ENCODE measurements around the gene JAZF1. TPM values are rescaled to one million over a fixed set of nuclear protein-coding genes. Genes with fewer than 3 reads are reported as not detected.

The JAZF1 gene
- total RNA-seq, 2 donors from 2014 or later: 20.0 to 21.3 TPM

DNA sequence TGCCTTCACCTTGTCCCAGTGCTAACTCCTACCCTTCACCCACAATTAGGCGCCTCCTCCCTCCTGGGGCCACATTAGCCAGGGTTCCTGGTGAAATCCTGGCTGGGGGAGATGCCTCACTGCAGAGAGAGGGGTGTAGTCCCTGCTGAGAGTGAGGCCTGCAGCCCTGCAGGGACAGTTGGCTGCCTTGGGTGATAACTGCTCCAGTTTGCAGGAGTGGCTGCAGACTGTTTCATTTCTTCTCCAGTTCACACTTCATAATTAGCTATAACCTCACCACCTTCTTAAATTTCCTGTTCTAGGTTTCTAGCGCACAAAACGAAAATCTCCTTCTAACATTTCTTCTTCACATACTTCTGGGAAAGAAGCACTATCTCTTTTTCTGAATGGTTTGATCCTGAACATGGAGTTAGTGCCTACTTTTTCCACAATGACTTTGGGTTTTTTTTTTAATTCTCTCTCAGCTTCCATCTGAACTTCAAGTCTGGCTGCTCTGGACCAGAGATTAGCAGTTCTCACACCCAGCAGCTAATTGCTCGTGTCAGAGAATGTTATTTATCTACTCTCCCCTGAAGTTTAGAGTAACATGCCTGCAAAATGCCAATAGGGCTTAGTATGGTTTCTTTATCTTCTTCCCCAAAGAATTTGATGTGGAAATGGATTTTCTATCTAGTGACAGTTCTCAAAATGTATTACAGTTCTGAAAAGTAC is 15.5 kb upstream of the JAZF1 start:
- DNase-seq (no peak), ATAC-seq (no peak)
- intact Hi-C loops (cut with DNase I): no loop called here

DNA sequence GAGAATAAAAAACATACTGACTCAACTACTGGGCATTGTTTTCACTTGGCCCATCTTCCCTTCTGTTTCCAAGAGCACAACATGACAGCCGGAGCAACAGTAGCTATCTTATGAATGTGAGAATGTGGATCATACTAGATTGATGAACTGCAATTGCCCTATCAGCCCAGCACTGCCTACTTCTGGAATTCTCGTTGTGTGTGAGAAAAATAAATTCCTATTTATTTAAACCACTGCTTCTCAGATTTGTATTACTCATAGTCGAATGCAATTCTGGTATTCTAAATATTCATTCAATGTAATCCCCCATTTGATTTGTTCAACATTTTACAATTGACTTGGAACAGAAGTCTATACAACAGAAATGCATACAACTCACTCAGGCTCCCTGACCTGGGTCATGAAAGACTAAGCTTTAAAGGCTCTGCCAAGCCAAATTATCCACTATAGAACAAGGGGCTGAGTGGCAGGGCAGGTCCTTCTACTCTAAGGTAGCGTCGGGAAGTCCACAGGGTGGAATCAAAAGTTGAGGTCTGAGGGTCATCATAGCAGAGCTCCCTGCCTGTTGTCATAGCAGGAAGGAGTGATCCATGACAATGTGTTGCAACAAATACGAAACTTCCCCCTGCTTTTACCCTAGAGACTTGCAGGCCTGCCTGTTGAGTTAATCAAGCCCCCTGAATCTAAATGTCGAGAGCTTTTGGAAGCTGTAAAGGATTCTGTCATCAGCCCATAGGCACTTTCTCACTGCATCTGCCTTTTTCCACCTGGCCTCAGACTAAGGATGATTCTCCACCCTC is 12.4 kb upstream of the JAZF1 start:
- DNase-seq: no peak
- no peak for ATAC-seq
- intact Hi-C loops (cut with DNase I): no loop called here

DNA sequence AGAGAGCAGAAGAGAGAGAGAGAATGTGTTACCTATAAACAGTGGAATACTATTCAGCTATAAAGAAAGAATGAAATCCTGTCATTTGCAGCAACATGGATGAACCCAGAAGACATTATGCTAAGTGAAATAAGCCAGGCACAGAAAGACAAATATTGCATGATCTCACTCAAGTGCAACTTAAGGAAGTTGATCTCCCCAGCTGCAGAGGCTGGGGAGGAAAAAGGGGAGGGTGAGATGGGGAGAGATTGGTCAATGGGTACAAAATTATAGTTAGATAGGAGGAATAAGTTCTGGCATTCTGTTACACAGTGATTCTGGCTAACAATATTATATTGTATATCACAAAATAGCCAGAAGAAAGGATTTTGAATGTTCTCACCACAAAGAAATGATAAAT is 11.2 kb upstream of the JAZF1 start:
- ATAC-seq (no peak), DNase-seq (no peak)
- intact Hi-C loops (cut with DNase I): no loop called here

DNA sequence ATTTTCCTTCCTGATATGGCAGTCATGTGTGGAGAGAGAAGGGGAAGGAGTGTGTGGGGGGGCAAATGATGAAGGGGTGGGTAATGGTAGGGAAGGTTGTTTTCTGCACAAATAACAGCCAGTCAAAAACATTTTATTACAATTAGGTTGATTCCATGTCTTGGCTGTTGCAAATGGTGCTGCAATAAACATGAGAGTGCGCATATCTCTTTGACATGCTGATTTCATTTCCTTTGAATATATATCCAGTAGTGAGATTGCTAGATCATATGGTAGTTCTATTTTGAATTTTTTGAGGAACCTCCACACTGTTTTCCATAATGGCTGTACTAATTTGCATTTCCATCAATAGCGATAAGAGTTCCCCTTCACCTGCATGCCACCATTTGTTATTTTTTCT is 10.6 kb upstream of the JAZF1 start:
- intact Hi-C loops (cut with DNase I): no loop called here
- no peak for ATAC-seq
- DNase-seq: no peak

DNA sequence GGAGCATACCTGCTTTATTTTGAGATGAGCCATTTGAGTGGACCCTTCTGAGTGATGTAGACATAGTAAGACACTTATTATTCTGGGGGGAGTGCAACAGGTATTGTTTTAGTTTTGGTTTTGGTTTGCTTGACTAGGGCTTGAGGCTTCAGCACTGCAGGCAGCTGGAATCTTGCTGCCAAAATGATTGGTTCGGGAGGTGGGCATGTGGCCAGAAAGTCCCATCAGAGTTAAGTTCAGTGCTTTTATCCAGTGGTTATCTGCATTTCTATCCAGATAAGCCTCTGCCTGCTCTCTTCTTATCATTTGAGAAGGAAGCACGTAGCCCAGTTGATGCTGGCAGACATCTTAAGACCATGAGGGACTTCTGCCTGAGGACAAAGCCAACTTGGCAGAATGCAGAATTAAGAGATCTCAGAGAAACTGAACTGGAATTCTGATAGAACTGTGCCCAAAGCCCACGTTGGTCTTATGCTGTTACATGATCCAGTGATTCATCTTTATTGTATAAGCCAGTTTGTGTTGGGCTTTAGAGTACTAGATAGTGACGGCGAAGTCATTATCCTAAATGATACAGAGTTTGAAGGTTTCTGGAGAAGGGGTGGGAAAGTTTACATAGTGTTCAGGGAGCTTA is 9.6 kb upstream of the JAZF1 start:
- intact Hi-C loops (cut with DNase I): no loop called here
- no peak for DNase-seq
- no peak for ATAC-seq

DNA sequence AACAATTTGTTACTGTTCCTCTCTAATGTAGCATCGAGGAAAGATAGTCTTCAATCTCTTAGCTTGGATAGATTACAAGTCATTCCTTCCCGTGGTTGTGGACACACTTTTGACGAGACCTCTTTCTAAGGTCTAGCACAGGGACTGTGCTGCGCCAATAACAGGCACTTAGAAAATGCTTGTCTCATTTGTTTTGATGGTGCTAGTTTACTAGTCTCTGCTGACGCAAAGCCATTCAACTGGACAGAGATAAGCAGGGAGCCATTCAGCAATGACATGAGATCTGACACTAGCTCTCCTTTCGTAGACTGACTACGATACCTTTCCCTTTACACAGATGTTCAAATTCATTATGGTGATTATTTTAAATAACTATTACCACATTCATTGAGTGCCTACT is 6.4 kb upstream of the JAZF1 start:
- intact Hi-C loops (cut with DNase I): no loop called here
- ATAC-seq (no peak), DNase-seq (no peak)

DNA sequence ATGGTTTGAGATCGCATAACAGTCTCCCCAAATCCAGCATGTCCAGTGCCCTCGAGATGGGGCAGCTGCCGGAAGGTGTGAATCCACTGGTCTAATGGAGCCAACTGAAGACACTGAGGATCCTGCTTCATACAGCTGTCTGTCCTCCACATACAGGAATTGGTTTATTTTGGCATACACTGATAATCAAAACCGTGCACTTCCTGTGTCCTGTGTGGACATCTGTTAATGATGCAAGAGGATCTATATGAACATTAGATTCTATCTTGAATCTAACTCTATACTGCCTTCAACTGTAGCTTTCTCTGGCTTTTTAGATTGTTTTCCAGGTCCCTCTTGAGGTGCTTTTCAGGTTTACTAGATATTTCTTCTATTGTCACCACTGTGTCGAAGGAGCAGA is 3.0 kb upstream of the JAZF1 start:
- intact Hi-C loops (cut with DNase I): loop anchor here in 1 of 2 donors (5.0 kb wide), 1 partner anchor 89 kb away; no protein-coding TSS in a partner anchor
- ATAC-seq: no peak
- no peak for DNase-seq

DNA sequence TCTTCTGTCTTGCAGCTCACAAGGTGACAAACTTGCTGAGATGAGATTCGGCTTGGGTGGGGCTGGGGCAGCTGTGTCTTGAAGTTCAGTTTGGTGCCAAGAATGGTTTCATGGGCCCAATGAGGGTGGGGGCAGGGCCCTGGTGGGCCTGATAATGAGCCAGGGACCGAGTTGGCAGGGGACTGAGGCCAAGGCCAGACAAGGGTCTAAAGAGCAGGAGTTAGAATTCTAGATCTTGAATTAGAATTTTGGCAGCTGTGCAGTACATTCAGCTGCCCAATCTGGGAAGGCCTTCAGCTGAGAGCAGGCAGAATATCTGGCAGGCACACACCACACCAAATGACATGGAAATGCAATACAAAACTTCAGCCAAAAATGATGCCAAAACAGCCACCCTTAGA is 1.5 kb upstream of the JAZF1 start:
- no peak for ATAC-seq
- DNase-seq: no peak
- intact Hi-C loops (cut with DNase I): loop anchor here in 1 of 2 donors (5.0 kb wide), 1 partner anchor 90 kb away; no protein-coding TSS in a partner anchor

DNA sequence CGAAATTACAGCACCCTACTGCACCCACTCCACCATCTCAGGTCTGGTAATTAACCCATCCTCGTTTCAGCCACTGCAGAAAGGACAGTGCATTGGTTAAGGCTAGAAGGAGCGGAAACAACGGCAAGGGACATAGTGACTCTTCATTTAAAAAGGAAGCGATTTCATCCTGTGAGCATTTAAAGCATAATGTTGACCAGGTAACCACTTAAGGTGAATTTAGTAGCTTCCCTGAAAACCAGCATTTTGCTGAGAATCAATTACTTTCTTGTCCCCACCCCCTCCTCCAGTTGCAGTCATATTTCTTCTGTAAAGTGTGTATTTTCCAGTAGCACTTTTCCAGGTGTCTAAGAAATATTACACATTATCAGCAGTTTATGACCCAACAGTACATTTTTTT is 821 bp upstream of the JAZF1 start:
- ATAC-seq: no peak
- intact Hi-C loops (cut with DNase I): loop anchor here in 1 of 2 donors (5.0 kb wide), 1 partner anchor 91 kb away; no protein-coding TSS in a partner anchor
- no peak for DNase-seq

DNA sequence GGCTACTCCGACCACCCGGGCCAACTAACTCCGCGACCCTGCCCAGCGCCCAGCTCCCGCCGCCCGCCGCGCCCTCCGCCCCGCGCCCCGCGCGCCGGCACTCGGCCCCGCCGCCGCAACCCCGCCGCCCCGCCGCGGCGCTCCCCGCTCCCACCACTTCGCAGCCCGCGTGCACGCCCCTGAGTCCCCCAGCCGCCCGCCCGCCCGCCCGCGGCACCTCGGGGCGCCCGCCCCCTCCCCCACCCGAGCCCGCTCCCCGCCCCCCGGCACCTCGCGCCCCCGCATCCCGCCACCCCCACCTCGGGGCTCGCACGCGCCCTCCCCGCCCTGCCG is 598 bp downstream of the JAZF1 start:
- DNase-seq: no peak
- intact Hi-C loops (cut with DNase I): loop anchor here in 1 of 2 donors (5.0 kb wide), 1 partner anchor 92 kb away; no protein-coding TSS in a partner anchor
- no peak for ATAC-seq

DNA sequence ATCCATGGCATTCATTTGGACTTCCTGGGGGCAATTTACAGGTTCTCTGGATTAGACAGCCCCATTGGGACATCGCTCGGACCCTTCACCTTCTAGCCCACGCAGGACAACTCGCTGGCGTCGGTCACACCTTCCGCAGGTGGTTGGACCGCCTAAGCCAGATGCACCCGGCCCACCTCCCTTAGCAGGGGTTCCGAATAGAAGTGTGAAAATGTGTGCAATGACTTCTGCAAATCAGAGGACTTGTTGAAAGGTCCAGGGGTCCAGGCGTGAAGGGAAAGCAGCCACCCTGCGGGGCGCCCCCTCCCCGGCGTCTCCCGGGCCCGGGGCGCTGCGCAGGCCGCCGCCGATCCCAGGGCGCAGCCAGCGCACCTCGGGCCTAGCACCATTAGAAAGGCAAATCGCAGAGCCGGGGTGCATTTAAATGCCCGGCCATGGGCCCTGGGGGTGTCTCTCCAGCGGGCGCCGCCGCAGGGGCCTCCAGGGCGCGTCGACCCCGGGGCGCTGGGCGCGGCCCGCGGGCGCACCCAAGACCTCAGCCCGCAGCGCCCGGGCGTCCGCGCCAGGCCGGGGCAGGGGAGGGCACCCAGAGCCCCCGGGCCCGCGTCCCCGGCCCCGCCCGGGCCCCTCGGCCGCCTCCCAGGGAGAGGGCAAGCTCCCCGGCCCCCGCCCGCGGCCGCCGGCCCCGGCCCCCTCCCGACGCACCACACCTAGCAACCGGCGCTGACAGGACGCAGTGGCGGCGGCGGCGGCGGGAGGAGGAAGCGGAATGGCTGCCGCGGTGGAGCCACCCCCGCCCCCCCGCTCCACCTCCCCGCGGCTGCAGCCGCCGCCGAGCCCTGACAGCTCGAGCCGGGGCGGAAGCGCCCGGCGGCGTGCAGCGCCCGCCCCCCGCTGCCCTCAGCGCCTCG is 1.2 kb downstream of the JAZF1 start:
- ATAC-seq: peak; percentile 73 to 80
- intact Hi-C loops (cut with DNase I): loop anchor here in 1 of 2 donors (5.0 kb wide), 2 partner anchors 72 to 93 kb away; no protein-coding TSS in a partner anchor
- peak; percentile 86 for DNase-seq

DNA sequence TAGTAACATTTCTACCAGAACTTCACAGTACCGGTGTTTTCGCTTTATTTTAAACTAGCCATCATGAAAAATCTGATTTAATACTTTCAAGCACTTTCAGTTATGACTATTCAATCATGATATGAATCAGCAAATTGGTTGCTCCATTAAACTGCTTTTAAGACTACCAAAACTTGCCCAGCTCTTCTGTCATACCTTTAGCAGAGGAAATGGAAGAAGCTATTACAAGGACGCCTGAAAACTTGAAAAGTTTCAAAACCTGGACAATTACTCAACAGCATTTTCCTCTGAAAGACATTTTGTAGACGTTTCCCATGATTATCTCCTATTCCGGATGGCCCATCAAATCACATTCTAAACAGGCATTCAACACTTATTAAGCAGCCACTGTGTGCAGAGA is 2.0 kb downstream of the JAZF1 start:
- DNase-seq: no peak
- ATAC-seq: no peak
- intact Hi-C loops (cut with DNase I): loop anchor here in 1 of 2 donors (5.0 kb wide), 1 partner anchor 71 kb away; no protein-coding TSS in a partner anchor

DNA sequence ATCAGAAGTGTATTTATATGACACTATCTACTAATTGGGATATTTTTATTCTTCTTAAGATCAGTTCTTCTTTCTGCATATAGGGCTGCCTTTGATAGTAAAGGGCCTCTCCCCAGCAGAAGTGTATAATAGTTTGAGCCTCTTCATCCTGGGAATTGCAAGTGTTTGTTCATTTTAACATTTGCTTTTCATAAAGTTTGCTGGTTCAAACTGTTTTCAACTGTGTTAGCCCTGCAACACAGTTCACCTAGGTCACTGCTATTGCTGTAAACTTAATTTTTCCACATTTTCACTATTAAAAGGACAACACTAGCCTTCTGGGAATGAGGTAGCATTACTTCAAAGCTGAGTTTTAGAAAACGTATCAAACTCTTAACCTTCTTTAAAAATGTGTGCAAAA is 2.8 kb downstream of the JAZF1 start:
- no peak for DNase-seq
- intact Hi-C loops (cut with DNase I): loop anchor here in 1 of 2 donors (5.0 kb wide), 1 partner anchor 71 kb away; no protein-coding TSS in a partner anchor
- ATAC-seq: no peak

DNA sequence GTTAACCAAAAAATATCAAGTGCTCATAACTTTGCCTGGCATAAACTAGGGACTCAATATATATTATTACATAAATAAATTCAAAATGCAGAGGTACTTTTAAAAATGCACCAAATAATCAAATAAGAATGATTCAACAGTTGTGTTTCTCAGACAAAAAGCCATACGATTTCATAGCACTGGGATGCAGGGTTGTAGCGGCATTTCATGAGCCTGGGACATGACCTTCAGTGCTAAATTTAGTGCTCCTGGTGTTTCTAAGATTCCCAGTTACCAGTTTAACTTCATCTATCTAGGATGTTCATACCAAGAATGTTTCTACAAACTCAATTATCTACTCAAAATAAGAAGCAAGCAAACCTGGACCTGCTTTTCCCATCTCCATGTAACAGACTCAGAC is 4.0 kb downstream of the JAZF1 start:
- intact Hi-C loops (cut with DNase I): loop anchor here in 1 of 2 donors (5.0 kb wide), 1 partner anchor 69 kb away; no protein-coding TSS in a partner anchor
- no peak for DNase-seq
- no peak for ATAC-seq

DNA sequence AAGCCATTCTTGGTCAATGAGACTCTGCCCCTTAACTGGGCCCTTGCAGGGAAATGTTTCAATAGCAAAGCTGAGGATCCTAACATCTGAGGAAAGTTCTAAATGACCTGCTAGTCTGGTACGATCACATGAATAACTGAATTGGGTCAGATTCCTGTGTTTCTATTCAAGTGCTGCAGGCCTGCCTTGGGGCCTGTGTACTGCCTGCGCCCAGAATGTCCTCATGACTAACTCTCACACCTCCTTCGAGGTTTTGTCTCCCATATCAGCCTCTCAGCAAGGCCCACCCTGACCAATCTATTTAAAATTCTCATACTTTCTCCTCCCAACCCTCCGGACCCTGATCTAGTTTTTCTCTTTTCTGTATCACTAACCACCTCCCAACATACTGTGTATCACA is 4.4 kb downstream of the JAZF1 start:
- ATAC-seq: no peak
- intact Hi-C loops (cut with DNase I): loop anchor here in 1 of 2 donors (5.0 kb wide), 1 partner anchor 69 kb away; no protein-coding TSS in a partner anchor

DNA sequence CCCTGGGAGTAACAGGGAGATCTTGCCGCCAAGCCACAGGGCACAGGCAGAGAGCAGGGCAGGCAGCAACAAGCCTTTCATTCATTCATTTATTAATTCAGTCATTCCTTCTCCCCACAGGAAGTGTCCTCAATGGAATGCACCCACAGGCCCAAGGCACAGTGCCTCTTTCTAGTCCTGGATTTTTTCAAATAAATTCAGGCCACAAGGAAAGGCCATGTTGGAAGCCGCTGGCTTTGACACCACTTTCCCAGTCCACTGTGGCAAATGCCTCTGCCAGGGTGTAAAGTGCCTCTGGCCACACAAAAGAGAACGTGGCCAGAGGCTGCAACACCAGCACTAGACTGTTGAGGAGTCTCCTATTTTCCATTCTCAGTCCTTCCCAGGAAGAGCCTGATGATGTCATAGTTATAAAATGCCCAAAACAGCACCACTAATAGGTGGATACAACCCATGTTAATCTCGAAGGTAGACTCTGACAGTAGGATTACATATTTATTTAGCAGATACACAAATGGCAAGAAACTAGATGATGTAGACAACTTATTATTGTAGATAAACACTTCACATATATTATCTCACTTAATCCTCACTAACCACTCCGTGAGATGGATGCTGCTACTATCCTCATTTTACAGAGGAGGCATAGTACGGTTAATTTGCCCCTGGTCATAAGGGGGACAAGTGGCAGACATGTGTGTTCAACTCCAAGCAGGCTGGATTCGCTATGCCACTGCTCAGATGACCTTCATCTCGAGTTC is 5.5 kb downstream of the JAZF1 start:
- no peak for ATAC-seq
- DNase-seq: no peak
- intact Hi-C loops (cut with DNase I): loop anchor here in 1 of 2 donors (5.0 kb wide), 1 partner anchor 68 kb away; no protein-coding TSS in a partner anchor

More for the DNA sequence above, 4.4 kb downstream of the JAZF1 start:
- DNase-seq: no peak

DNA sequence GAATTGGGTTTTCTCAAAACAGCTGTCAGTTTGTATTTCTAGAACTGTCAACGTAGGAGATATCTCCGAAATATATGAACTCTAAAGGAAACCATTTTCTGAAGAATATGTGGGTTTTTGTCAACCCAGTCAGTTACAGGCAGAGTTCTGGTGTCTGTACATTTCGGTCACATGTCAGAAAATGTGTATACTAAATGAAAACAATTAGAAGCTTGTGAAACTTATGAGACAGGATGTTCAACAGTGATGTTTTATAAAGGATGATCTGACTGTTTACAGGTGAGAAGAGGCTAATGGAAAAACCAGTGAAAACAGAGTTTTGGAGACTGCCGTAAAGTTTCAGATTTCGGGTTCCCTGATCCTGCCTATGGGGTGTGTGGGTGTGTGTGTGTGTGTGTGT is 6.2 kb downstream of the JAZF1 start:
- intact Hi-C loops (cut with DNase I): no loop called here
- no peak for ATAC-seq
- DNase-seq: no peak

DNA sequence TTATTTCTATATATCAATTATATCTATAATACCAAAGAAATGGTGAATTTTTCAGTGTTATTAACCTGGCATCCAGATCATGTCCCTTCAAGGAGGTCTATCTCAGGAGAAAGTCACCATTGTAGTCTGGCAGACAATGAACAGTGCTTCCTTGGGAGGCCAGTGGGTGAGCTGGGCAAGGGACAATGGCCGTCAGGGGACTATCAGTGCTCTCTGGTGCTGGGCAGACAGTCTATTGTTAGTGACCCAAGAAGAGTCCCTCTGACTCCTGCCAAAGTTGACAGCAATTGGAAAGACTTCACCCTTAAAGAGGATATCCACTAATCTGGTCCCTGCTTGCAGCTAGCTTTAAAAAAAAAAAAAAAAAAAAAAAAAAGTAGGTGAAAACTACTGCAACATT is 7.1 kb downstream of the JAZF1 start:
- ATAC-seq (peak; percentile 60 to 66), DNase-seq (no peak)
- intact Hi-C loops (cut with DNase I): no loop called here
